A673 (cell line): Measurements from ENCODE around the gene LONP1. TPM values are rescaled to one million over a fixed set of nuclear protein-coding genes. Genes with fewer than 3 reads are reported as not detected.

Source experiments
- BruUV-seq: library from RNA; stranded (reverse); fragments of 400-500 nt; replicated peaks from 2 replicates; lab custom pipeline; 2021; lab: Mats Ljungman, UMichigan
- CTCF ChIA-PET: fragments of 300-600 bp; sonication (Branson Sonifier 250); formaldehyde crosslinking; loops from one replicate; lab custom pipeline; 2022; ENCODE audit warnings: antibody characterized with exemption; lab: Charles Lee
- POLR2A ChIA-PET: fragments of 300-600 bp; sonication (Branson Sonifier 250); formaldehyde crosslinking; loops from one replicate; lab custom pipeline; 2022; ENCODE audit warnings: antibody characterized with exemption; ENCODE audit not compliant: low non-redundant PET; lab: Charles Lee
- DNase-seq: peaks from one replicate; pipeline ENCODE4 v3.0.0-alpha.2; 2015; ENCODE audit warnings: low spot score
- H3K27ac ChIP-seq: fragments of 200-600 bp; sonication (generic); 2 replicates; pipeline ENCODE4 v1.5.1; 2016; ENCODE audit warnings: mixed run types, low read depth, mild to moderate bottlenecking, mixed read lengths, antibody characterized with exemption, low read length; ENCODE audit not compliant: poor library complexity, severe bottlenecking
- H3K27me3 ChIP-seq: fragments of 200-600 bp; sonication (generic); replicated peaks from 2 replicates; pipeline ENCODE4 v1.6.1; 2017; ENCODE audit warnings: mixed run types, low read depth, mild to moderate bottlenecking, mixed read lengths, antibody characterized with exemption, low read length; ENCODE audit not compliant: insufficient read depth, poor library complexity
- H3K36me3 ChIP-seq: fragments of 200-600 bp; sonication (generic); 2 replicates; pipeline ENCODE4 v1.6.1; 2016; ENCODE audit warnings: mixed run types, mild to moderate bottlenecking, mixed read lengths, antibody characterized with exemption, low read length; ENCODE audit not compliant: insufficient read depth, poor library complexity, severe bottlenecking
- H3K4me1 ChIP-seq: fragments of 200-600 bp; sonication (generic); 2 replicates; pipeline ENCODE4 v1.6.1; 2017; ENCODE audit warnings: mixed run types, mild to moderate bottlenecking, mixed read lengths, antibody characterized with exemption, low read length; ENCODE audit not compliant: insufficient read depth, poor library complexity, severe bottlenecking
- H3K4me3 ChIP-seq: fragments of 200-600 bp; sonication (generic); 2 replicates; pipeline ENCODE4 v1.5.1; 2016; ENCODE audit warnings: low read depth, mixed run types, mild to moderate bottlenecking, mixed read lengths, low read length; ENCODE audit not compliant: poor library complexity, severe bottlenecking
- H3K9me3 ChIP-seq: fragments of 200-600 bp; sonication (generic); 2 replicates; pipeline ENCODE4 v1.6.1; 2016; ENCODE audit warnings: mixed run types, low read depth, mild to moderate bottlenecking, mixed read lengths, antibody characterized with exemption, low read length; ENCODE audit not compliant: poor library complexity, severe bottlenecking
- CTCF ChIP-seq: fragments of 300-800, 200-600 bp; sonication (generic); conservative IDR thresholded peaks from 2 replicates; pipeline ENCODE4 v1.5.1; 2017; ENCODE audit warnings: low read depth, mild to moderate bottlenecking, antibody characterized with exemption, low read length, moderate library complexity, mixed read lengths
- EZH2 ChIP-seq: fragments of 200-600 bp; sonication (generic); IDR thresholded peaks from 2 replicates; pipeline ENCODE4 v1.6.1; 2017; ENCODE audit warnings: borderline replicate concordance, low read depth, mild to moderate bottlenecking, mixed read lengths, antibody characterized with exemption, low read length; ENCODE audit not compliant: poor library complexity, severe bottlenecking
- intact Hi-C: fragments of 100-400 bp; cut with micrococcal nuclease; formaldehyde crosslinking; loops from one replicate; pipeline ENCODE4 v1.10.0; 2022; ENCODE audit not compliant: unreplicated experiment
- total RNA-seq: library from RNA; stranded (reverse); gene quantifications from 2 replicates; pipeline ENCODE4 v1.2.3, GENCODE V29; 2021

LONP1 gene
- total RNA-seq, 1 experiment from 2014 or later, result 152 TPM

- Histone ChIP-seq H3K9me3 (no peaks in the 10 kb centered on the region), H3K27me3 (no peaks in the 10 kb centered on the region), H3K36me3 (peaks cover 13% of the 10 kb centered on the region), H3K27ac (peak overlapping the region; percentile 98), H3K4me3 (peak overlapping the region; percentile 93), H3K4me1 (peaks cover 16% of the 10 kb centered on the region)
- POLR2A ChIA-PET, result interaction anchor here (0.5 kb wide), 1 partner anchor 815 kb away, joined by 8 read pairs; no protein-coding TSS in a partner anchor
- DNase-seq, result no peak
- TF ChIP-seq CTCF (no peak), EZH2 (no peak)
- TSS peak; percentile 70 for BruUV-seq
- intact Hi-C loops, result no loop called here
- CTCF ChIA-PET, result interaction anchor here (0.5 to 1.3 kb wide), 3 partner anchors 30 to 1353 kb away, joined by 3 to 7 read pairs (median 3); partner anchors contain the start of gene NRTN
Observed at GRCh38 chr19:5719274-5719960, 529 bp downstream of the LONP1 start.

GRCh38 chr19:5718579-5719273, 1.2 kb downstream of the LONP1 start:
- TF ChIP-seq EZH2, result no peak
- no peak for TF ChIP-seq CTCF

GRCh38 chr19:5718037-5718578, 1.8 kb downstream of the LONP1 start:
- intact Hi-C loops, result no loop called here
- BruUV-seq, result no TSS peak
- Histone ChIP-seq H3K4me3 (peak overlapping the region; percentile 93), H3K27ac (peak overlapping the region; percentile 98), H3K27me3 (no peaks in the 10 kb centered on the region), H3K9me3 (no peaks in the 10 kb centered on the region), H3K36me3 (peaks cover 24% of the 10 kb centered on the region), H3K4me1 (peaks cover 16% of the 10 kb centered on the region)
- TF ChIP-seq EZH2 (no peak), CTCF (no peak)
- ChIA-PET CTCF (interaction anchor here (0.8 to 1.3 kb wide), 2 partner anchors 27 to 29 kb away, joined by 3 to 4 read pairs; no protein-coding TSS in a partner anchor), POLR2A (interaction anchor here (0.6 to 1.2 kb wide), 5 partner anchors 20 to 186 kb away, joined by 3 to 16 read pairs (median 4); partner anchors contain the start of gene RPL36)
- no peak for DNase-seq

More at GRCh38 chr19:5718579-5719273, 1.2 kb downstream of the LONP1 start:
- Histone ChIP-seq H3K27me3 (no peaks in the 10 kb centered on the region), H3K27ac (peak overlapping the region; percentile 98), H3K4me1 (peaks cover 16% of the 10 kb centered on the region), H3K4me3 (peak overlapping the region; percentile 93), H3K36me3 (peaks cover 18% of the 10 kb centered on the region), H3K9me3 (no peaks in the 10 kb centered on the region)
- ChIA-PET POLR2A (interaction anchor here (0.5 to 1.2 kb wide), 9 partner anchors 20 to 815 kb away, joined by 3 to 16 read pairs (median 4); partner anchors contain the start of gene RPL36), CTCF (interaction anchor here (0.5 to 1.3 kb wide), 3 partner anchors 28 to 1352 kb away, joined by 3 to 7 read pairs (median 4); no protein-coding TSS in a partner anchor)
- TSS peak; percentile 98 for BruUV-seq
- intact Hi-C loops, result no loop called here
- peak; percentile 71 for DNase-seq
